Measurements from ENCODE around the gene ACAD10. TPM values are rescaled to one million over a fixed set of nuclear protein-coding genes. Genes with fewer than 3 reads are reported as not detected.
A peak's percentile ranks its signal among the peaks of the same experiment; 100 is the strongest.

The ACAD10 gene
- total and polyA plus RNA-seq, 2 of the 13 experiments (the other 11 are each of a cell fraction or from before 2014, with no cell fraction given), result 15.2 to 16.3 TPM

- TF ChIP-seq HNF1B (CRISPR knock-in tag; IDR thresholded peaks at IDR 0.05), result no peak
- peak; percentile 60; the same call in 1 of the 2 replicates for TF ChIP-seq HNF4G (IDR thresholded peaks at IDR 0.05; ENCODE audit: borderline replicate concordance, low read depth, low read length)
- no peak for TF ChIP-seq HNF4G (CRISPR knock-in tag; IDR thresholded peaks at IDR 0.05; ENCODE audit: borderline replicate concordance, low read depth)
- TF ChIP-seq YY1 (IDR thresholded peaks at IDR 0.05; ENCODE audit: insufficient read depth, insufficient replicate concordance, low read depth, low read length), result peak; percentile 52
- peak; percentile 72; the same call in 1 of the 2 replicates for TF ChIP-seq TFDP1 (CRISPR knock-in tag; IDR thresholded peaks at IDR 0.05; ENCODE audit: borderline replicate concordance)
- no peak for TF ChIP-seq CREB3 (CRISPR knock-in tag; IDR thresholded peaks at IDR 0.05)
- no peak for TF ChIP-seq U2AF1 (optimal IDR thresholded peaks at IDR 0.05; ENCODE audit: low read depth, low read length)
- TF ChIP-seq ZNF101 (CRISPR knock-in tag; IDR thresholded peaks at IDR 0.05; ENCODE audit: borderline replicate concordance, low read depth), result no peak
- TF ChIP-seq ONECUT2 (CRISPR knock-in tag; IDR thresholded peaks at IDR 0.05), result 0 out of 2 replicates have a peak, but pooled peaks have one; percentile 4
- no peak for TF ChIP-seq PHF8 (CRISPR knock-in tag; IDR thresholded peaks at IDR 0.05)
- no peak for TF ChIP-seq MIER2 (CRISPR knock-in tag; IDR thresholded peaks at IDR 0.05)
- TF ChIP-seq ZBTB21 (CRISPR knock-in tag; IDR thresholded peaks at IDR 0.05), result no peak
- peak in 1 of 2 experiments; percentile 36; a peak in 1 of 4 replicates for TF ChIP-seq REST (IDR thresholded peaks at IDR 0.05; ENCODE audit: borderline replicate concordance in 1 of 2, low read depth in 1 of 2, low read length in 2 of 2)
- no peak for TF ChIP-seq ZNF564 (CRISPR knock-in tag; IDR thresholded peaks at IDR 0.05)
- no peak for TF ChIP-seq MEIS2 (CRISPR knock-in tag; IDR thresholded peaks at IDR 0.05)
- no peak for TF ChIP-seq SMAD3 (CRISPR knock-in tag; IDR thresholded peaks at IDR 0.05)
- TF ChIP-seq ZNF710 (CRISPR knock-in tag; IDR thresholded peaks at IDR 0.05; ENCODE audit: borderline replicate concordance), result no peak; the same call in 1 of the 2 replicates
- no peak for TF ChIP-seq ARHGAP35 (CRISPR knock-in tag; IDR thresholded peaks at IDR 0.05; ENCODE audit: borderline replicate concordance)
Measured at GRCh38 chr12:111773801-111774551, 88.1 kb downstream of the ACAD10 start (continued).

Data from HepG2 (cell line).